Measurements from ENCODE around the gene LYL1.

Gene LYL1

GRCh38 chr19:13076787-13077186, 25.9 kb downstream of the LYL1 start:
- Mint-ChIP-seq H3K4me3 (no peak overlapping the region), H3K36me3 (ENCODE audit: insufficient read depth) (no peaks in the 10 kb centered on the region), H3K4me1 (ENCODE audit: low read depth in 2 of 2) (no peaks in the 10 kb centered on the region), H3K27me3 (peaks cover 0 to 54% of the 10 kb centered on the region in 2 donors), H3K27ac (no peak overlapping the region), H3K9me3 (no peaks in the 10 kb centered on the region)
- no peak for ATAC-seq (replicated peaks)
- no peak for DNase-seq

DNA sequence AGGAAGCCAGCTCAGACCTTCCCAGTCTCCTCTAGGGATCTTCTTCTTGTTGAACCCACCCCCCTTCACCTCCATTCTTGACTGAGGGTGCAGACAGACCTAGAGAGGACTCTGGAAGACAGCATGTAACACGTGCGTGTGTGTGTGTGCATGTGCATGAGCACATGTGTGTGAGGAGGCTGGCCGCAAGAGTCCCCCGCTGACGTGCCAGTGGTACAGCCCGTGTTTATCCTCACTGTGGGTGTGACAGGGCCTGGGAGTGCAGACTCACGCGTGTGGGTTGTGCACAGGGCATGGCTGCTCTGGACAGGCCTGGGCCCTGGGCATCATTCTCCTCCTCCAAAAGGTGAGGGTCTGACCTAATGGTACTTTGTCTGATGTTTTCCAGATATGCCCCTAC, 26.3 kb downstream of the LYL1 start:
- H3K9me3 Mint-ChIP-seq, result no peaks in the 10 kb centered on the region
- DNase-seq (no peak), ATAC-seq (replicated peaks) (no peak)
- H3K36me3 Mint-ChIP-seq (ENCODE audit: insufficient read depth), result no peaks in the 10 kb centered on the region
- no peak overlapping the region for H3K4me3 Mint-ChIP-seq
- peaks cover 0 to 50% of the 10 kb centered on the region in 2 donors for H3K27me3 Mint-ChIP-seq
- H3K27ac Mint-ChIP-seq, result peak overlapping the region in 1 of 2 donors; percentile 13
- no peaks in the 10 kb centered on the region for H3K4me1 Mint-ChIP-seq (ENCODE audit: low read depth in 2 of 2)

DNA sequence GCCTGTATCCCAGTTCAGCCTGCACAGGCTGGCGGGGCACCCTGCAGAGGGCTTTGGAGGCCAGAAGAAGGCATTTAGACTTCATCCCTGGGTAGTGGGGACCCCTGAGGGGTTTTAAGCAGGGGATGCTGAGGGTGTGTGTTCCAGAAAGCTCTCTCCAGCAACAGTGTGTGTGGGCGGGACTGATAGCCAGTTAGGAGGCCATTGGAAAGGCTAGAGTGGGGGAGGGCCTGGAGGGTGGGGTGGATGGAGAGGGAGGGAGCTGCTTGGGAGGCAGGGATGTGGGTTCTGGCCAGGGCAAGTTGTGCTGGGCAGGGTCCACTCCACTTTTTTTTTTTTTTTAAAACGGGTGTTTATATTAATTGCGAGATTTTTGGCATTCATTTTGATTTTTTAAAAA, 28.3 kb downstream of the LYL1 start:
- no peak for DNase-seq

GRCh38 chr19:13073263-13073662, 29.4 kb downstream of the LYL1 start:
- Mint-ChIP-seq H3K9me3 (no peaks in the 10 kb centered on the region), H3K27ac (no peak overlapping the region), H3K4me1 (ENCODE audit: low read depth in 2 of 2) (no peaks in the 10 kb centered on the region), H3K27me3 (peaks cover 10 to 78% of the 10 kb centered on the region in 2 donors), H3K36me3 (ENCODE audit: insufficient read depth) (no peaks in the 10 kb centered on the region), H3K4me3 (no peak overlapping the region)
- ATAC-seq (replicated peaks) (no peak), DNase-seq (no peak)

More for the DNA sequence above, 28.3 kb downstream of the LYL1 start:
- H3K36me3 Mint-ChIP-seq (ENCODE audit: insufficient read depth), result no peaks in the 10 kb centered on the region
- no peaks in the 10 kb centered on the region for H3K4me1 Mint-ChIP-seq (ENCODE audit: low read depth in 2 of 2)
- no peak overlapping the region for H3K4me3 Mint-ChIP-seq
- peaks cover 1 to 70% of the 10 kb centered on the region in 2 donors for H3K27me3 Mint-ChIP-seq
- ATAC-seq (replicated peaks), result no peak
- H3K27ac Mint-ChIP-seq, result no peak overlapping the region
- H3K9me3 Mint-ChIP-seq, result no peaks in the 10 kb centered on the region

DNA sequence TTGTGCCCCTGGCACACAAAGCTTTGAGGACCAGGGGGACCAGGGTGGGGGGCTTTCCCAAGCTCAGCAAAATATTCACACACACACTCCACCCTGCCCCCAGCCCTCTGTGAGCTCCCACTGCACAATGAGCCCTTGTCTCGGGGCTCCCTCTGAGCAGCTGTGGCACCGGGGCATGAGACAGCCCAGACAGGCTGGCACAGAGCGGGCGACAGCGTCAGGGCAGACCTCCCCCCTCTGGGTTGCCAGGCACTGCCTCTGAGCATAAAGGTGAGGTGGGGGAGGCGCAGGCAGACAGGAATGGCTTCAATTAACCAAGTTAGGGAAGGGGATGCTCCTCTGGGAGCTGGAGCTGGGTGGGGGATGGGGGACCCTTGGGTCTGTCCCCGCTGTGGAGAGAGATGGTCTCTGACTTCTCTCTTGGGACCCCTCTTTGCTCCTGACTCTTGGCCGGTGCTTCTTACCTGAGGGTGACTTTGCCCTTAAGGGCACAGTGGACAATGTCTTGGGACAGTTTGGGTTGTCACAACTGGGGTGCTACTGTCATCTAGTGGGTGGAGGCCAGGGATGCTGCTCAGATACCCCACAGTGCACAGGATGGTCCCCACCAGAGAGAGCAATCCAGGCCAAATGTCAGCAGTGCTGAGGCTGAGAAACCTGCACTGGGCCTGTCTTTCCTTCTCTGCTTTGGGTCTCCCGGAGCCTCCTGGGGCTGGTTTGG, 30.3 kb downstream of the LYL1 start:
- peaks cover 10 to 75% of the 10 kb centered on the region in 2 donors for H3K27me3 Mint-ChIP-seq
- no peaks in the 10 kb centered on the region for H3K36me3 Mint-ChIP-seq (ENCODE audit: insufficient read depth)
- DNase-seq, result no peak
- H3K4me3 Mint-ChIP-seq, result no peak overlapping the region
- H3K9me3 Mint-ChIP-seq, result no peaks in the 10 kb centered on the region
- no peak for ATAC-seq (replicated peaks)
- H3K4me1 Mint-ChIP-seq (ENCODE audit: low read depth in 2 of 2), result no peaks in the 10 kb centered on the region
- no peak overlapping the region for H3K27ac Mint-ChIP-seq

DNA sequence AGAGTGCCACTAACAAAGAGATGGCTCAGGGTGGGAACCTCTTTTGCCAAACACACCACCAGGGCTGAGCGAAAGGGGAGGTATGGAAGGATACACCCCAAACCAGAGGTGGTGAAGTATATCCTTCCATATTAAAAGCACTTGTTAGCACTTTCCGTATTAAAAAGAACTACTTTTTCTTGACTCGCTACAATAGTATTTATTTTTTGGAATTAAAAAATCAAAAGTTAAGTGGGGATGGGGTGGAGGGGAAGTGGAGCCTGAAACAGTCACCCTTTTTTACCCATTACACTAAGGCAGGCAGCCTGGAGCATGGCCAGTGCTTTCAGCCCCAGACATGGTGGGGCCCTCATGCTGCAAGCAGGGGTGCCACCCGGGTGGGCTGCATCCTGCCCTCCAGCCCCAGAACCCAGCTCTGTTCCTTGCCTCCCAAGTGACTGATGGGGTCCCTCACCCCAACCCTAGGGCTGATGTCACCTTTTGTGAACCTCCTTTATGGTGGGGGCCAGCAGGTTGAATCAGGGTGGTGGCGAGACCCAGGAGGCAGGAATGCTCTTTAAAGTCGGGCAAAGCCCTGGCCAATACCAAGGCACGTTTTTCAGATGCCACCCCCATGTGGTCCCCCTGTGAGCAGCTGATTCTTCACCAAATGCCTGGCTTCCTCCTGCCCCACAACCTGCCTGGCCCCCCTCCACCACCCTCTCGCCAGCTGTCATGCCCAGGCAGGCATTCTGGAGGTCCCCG, 31.0 kb downstream of the LYL1 start:
- H3K27me3 Mint-ChIP-seq, result peaks cover 10 to 71% of the 10 kb centered on the region in 2 donors
- no peaks in the 10 kb centered on the region for H3K4me1 Mint-ChIP-seq (ENCODE audit: low read depth in 2 of 2)
- no peaks in the 10 kb centered on the region for H3K36me3 Mint-ChIP-seq (ENCODE audit: insufficient read depth)
- H3K4me3 Mint-ChIP-seq, result no peak overlapping the region
- DNase-seq (no peak), ATAC-seq (replicated peaks) (no peak)
- H3K27ac Mint-ChIP-seq, result no peak overlapping the region
- H3K9me3 Mint-ChIP-seq, result no peaks in the 10 kb centered on the region

DNA sequence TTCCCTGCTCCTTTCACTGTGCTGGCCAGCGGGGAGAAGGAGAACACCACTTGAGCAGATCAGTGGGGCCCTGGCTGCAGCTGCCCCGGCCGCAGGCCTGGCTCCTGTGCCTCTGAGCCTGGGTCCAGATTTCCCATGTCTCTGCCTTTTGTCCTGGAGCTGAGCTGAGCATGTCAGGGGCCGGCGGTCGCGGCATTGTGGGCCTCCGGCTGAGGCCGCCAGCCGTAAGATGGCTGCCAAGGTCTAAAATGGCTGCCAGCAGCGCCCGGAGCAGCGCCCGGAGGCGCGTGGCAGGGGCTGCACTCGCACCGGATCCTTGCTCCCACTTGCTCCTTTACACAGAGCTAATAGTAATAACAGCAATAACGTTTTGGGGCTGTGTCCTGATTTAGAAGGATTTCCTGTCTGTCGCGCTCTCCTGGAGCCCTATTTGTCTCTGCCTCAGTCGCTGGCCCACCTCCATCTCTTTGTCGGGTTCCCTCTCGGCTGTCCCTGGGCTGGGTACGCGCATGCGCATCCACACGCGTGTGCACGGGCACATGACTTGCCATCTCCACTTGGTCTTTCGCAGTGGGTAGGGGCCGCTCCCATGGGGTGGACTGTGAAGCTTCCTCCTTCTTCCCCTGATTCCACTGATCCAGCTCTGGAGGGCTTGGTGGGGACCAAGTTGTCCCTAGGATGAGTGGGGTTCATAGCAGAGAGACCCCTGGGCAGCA, 32.1 kb downstream of the LYL1 start:
- ATAC-seq (replicated peaks), result no peak
- H3K4me1 Mint-ChIP-seq (ENCODE audit: low read depth in 2 of 2), result no peaks in the 10 kb centered on the region
- DNase-seq, result no peak
- peak overlapping the region in 1 of 2 donors; percentile 23 for H3K27ac Mint-ChIP-seq
- H3K9me3 Mint-ChIP-seq, result no peaks in the 10 kb centered on the region
- peaks cover 10 to 69% of the 10 kb centered on the region in 2 donors for H3K27me3 Mint-ChIP-seq
- no peak overlapping the region for H3K4me3 Mint-ChIP-seq
- no peaks in the 10 kb centered on the region for H3K36me3 Mint-ChIP-seq (ENCODE audit: insufficient read depth)

- no peak overlapping the region for H3K4me3 Mint-ChIP-seq
- no peak for ATAC-seq (replicated peaks)
- no peaks in the 10 kb centered on the region for H3K4me1 Mint-ChIP-seq (ENCODE audit: low read depth in 2 of 2)
- H3K9me3 Mint-ChIP-seq, result no peaks in the 10 kb centered on the region
- H3K36me3 Mint-ChIP-seq (ENCODE audit: insufficient read depth), result no peaks in the 10 kb centered on the region
- no peak for DNase-seq
- no peak overlapping the region for H3K27ac Mint-ChIP-seq
- peaks cover 10 to 68% of the 10 kb centered on the region in 2 donors for H3K27me3 Mint-ChIP-seq
These were observed 33.0 kb downstream of the LYL1 start for GRCh38 chr19:13069415-13070359.

DNA sequence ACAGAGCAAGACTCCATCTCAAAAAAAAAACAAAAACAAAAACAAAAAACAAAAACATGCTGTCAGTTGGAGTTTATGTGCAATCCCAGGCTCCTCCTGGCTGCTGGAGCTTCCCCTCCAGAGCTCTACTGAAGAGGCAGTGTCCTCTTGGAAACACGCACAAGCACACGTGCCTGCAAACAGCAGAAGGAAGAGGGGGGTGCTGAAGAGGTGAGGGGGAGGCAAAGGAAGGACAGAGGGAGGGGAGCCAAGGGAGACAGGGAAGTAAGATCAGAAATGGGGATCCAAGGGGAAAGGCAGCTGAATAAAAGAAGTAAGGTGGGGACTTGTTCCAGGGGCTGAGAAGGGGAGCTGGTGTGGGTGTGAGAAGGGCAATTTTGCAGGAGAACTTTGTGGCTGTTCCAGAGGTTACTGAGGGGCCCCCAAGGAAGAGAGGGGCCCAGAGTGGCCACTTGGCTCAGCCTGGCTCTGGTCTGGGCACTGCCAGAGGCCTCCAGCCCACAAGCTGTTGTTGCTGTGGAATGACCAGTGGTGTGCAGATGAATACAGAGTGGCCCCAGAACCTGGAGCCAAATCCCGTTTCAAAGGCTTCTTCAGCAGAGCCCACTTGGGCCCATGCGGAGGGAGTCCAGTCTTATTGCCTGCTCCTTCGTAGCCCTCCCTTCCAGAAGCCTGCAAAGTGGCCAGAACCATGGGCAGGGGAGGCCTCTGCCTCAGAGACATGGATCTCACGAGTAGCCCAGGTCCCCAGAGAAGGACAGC, 34.4 kb downstream of the LYL1 start:
- H3K9me3 Mint-ChIP-seq, result no peaks in the 10 kb centered on the region
- peaks cover 10 to 64% of the 10 kb centered on the region in 2 donors for H3K27me3 Mint-ChIP-seq
- H3K27ac Mint-ChIP-seq, result no peak overlapping the region
- ATAC-seq (replicated peaks), result no peak
- H3K36me3 Mint-ChIP-seq (ENCODE audit: insufficient read depth), result no peaks in the 10 kb centered on the region
- H3K4me3 Mint-ChIP-seq, result no peak overlapping the region
- DNase-seq, result no peak
- no peaks in the 10 kb centered on the region for H3K4me1 Mint-ChIP-seq (ENCODE audit: low read depth in 2 of 2)

- Mint-ChIP-seq H3K9me3 (no peaks in the 10 kb centered on the region), H3K27ac (no peak overlapping the region)
These were observed 35.5 kb downstream of the LYL1 start for GRCh38 chr19:13066933-13067807.

DNA sequence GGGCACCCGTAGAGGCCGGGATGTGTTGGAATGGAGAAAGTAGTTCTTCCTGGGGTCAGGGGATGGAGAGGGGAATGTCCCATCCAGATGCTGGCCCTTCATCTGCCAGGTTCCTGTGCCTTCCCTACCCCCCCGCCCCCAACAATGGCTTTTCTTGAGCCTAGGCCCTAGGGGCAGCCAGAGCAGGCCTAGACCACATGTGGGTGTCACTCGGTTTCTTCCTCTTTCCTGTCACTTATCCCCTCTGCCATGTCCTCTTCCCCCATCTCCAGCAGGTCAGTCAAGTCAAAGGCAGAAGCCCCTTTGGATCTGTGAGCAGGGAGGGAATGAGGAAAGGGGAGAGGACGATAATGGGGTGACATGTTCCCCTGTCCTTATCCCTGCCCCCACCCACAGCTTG, 36.4 kb downstream of the LYL1 start:
- ATAC-seq (replicated peaks) (no peak), DNase-seq (no peak)
- Mint-ChIP-seq H3K27ac (no peak overlapping the region), H3K9me3 (no peaks in the 10 kb centered on the region), H3K4me3 (no peak overlapping the region), H3K27me3 (peaks cover 10 to 65% of the 10 kb centered on the region in 2 donors), H3K4me1 (ENCODE audit: low read depth in 2 of 2) (peaks cover 3% of the 10 kb centered on the region in 2 donors), H3K36me3 (ENCODE audit: insufficient read depth) (peaks cover 3% of the 10 kb centered on the region)

More at GRCh38 chr19:13066933-13067807, 35.5 kb downstream of the LYL1 start:
- no peak overlapping the region for H3K4me3 Mint-ChIP-seq
- no peak for ATAC-seq (replicated peaks)
- H3K36me3 Mint-ChIP-seq (ENCODE audit: insufficient read depth), result no peaks in the 10 kb centered on the region
- no peak for DNase-seq
- H3K27me3 Mint-ChIP-seq, result peaks cover 10 to 64% of the 10 kb centered on the region in 2 donors
- H3K4me1 Mint-ChIP-seq (ENCODE audit: low read depth in 2 of 2), result no peaks in the 10 kb centered on the region
